HS-27A (cell line): ENCODE results near the gene NUP188.
"Not testable (repeated sequence)": the region's sequence is repeated elsewhere in the genome, so short reads cannot be mapped to it uniquely, and the experiment has no call there.

Source experiments
- DNase-seq: peaks from one replicate; pipeline ENCODE4 v3.0.0-alpha.2; 2012; ENCODE audit warnings: low read depth, missing footprints

Gene NUP188

DNA sequence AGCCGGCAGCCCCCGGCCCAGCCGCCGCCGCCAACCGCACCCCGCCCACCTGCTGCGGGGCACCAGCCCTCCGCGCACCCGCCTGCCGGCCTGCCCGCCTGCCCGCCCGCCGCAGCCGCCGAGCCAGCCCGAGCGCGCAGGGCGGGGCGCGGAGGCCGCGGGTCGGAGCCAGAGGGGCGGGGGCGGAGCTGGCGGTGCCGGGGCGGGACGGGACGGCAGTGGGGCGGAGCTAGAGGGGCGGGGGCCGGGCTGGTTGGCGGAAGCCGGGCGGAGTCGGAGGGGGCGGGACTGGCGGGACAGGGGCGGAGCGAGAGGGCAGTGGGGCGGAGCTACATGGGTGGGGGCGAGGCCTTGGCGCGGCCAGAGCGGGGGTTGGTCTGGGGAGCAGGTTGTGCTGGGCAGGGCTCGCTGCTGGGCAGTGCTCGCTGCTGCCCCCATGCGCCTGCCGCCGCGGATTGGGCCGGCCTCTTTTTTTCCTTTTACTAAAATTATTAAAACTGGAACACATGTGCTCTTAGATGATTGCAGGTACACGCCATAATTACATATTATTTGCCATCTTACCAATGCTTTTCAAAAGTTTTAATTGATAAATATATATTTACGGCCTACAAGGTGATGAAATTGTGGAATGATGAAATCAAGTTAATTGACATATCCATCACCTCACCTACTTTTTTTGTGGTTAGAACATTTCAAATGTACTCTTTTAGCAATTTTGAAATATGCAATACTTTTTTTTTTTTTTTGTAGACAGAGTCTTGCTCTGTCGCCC, 80.9 kb downstream of the NUP188 start, which contains the start of gene SH3GLB2:
TSS of gene SH3GLB2 (minus strand) at position 140 of the 775 bp plus-strand sequence. CDS start 177 bp downstream, outside the sequence.
- DNase-seq, result peak; percentile 66

DNA sequence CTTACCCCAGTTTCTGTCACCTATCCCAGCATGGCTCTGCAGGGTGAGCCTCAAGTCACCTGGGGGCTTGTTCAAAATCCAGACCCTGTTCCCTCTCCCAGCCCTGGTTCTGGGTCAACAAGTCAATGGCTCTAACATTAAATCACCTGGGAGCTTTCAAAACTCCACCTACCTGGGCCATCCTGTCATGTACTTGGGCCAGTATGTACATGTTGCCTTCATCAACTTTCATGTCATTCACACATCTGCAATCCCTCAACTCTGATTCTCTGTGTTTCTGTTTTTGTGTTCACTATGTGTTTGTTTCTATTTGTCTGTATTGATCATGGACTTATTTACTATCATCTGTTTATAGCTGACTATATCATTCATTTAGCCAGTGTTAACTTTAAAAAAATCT, 82.7 kb downstream of the NUP188 start:
- DNase-seq, result no peak

DNA sequence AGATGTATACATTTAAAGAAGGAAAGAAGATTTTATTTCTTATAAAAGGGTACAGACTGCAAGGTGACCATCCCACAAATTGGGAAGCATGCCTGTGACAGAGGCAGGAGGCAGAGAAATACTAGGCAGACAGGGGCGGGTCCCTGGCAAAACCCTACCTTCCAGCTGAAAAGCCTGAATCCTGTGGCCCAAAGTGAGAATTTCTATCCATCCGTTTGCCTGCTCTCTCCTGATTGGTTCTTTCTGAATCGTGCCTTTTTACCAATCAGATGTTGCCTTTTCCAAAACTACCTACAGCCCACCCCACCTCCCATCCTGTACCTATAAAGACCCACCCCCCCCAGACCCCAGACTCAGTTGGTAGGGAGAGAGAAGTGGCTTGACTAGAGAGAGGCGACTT, 84.0 kb downstream of the NUP188 start:
- no peak for DNase-seq

DNA sequence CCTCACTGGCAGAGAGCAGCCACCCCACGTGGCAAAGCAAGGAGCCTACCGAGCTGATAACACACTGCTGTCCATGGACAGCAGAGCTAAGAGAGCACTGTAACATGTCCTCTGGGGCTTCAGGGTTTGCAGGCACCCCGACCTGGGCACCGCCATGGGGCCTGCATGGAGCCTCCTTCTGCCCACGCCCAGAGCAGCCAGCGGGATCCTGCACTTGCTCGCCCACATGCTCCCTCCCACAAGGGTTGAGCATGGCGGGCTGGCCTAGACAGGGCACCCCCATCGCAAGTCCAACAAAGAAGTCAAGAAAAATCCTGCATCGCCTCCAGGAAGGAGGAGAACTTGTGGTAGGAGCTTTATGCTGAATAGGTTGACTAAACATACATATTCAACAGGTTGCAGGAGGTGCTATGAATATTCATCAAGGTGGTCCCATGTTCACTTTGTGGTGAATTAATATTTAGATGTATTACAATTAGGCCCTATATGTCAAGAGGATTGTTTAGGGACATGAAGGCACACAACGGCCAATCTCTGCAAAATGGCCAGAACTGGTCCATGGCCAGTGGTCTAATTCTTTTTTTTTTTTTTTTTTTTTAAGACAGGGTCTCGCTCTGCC, 85.2 kb downstream of the NUP188 start:
- no peak for DNase-seq

DNA sequence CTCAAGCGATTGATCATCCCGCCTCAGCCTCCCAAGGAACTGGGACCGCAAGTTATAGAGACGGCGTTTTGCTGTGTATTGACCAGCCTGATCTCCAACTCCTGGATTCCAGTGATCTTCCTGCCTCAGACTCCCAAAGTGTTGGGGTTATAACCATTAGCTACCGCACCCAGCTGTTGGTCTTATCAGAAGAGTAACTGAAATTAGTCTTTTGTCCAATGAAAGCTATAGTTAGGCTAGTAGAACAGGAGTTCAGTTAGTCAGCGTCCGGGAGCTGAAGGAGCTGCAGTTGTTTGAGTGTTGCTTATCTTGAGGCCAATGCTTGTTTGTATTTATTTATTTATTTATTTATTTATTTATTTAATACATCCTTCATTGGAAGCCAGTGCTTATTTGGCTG, 85.7 kb downstream of the NUP188 start:
- DNase-seq, result no peak

DNA sequence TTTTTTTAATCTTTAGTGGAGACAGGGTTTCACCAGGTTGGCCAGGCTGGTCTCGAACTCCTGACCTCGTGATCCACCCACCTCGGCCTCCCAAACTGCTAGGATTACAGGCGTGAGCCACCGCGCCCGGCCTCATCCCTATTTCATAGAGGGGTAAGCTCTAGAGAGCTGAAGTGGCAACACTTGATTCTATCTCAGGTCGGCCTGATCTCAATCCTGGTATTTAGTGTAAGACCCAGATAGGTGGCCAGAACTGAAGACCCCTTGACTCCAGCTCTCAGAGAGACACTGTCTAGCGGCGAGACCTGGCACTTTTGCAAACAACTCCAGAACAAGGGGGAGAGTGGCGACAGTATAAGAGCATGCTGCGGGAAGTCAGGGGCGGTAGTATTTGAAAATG, 88.3 kb downstream of the NUP188 start:
- DNase-seq, result not testable (repeated sequence)

DNA sequence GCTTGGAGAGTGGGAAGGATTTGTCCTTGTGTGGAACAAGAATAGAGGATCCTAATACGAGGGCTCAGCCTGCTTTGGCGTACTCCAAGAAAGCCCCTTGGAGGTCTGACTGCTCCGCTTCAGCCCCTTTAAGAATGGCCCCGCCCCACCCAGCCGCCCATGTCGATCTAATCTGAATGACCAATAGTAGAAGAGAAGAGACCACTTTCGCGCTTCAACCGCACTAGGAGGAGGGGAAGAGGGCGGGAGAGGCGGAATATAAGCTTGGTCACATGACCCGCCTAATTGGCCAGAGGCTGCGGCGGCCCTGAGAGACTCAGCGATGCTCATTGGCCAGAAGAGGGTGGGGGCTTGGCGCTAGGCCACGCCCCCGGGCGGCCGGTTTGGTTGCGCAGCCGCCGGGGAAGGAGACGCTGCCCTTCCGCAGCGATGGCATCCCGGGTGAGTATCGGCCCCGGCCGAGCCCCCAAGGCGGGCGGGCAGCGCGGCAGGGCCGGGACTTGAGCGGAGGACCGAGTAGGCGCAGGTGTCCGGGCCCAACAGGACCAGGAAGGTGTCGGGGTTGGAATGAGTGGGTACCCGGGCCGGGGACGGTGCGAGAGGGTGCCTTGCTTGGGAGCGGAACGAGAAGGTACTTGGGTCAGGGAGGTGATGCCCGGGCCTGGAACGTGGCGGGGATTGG, 88.9 kb downstream of the NUP188 start, which contains the start of gene MIGA2:
TSS of gene MIGA2 (plus strand) at position 386 of the 682 bp plus-strand sequence. CDS start 3,969 bp downstream, outside the sequence.
- DNase-seq, result peak; percentile 98

DNA sequence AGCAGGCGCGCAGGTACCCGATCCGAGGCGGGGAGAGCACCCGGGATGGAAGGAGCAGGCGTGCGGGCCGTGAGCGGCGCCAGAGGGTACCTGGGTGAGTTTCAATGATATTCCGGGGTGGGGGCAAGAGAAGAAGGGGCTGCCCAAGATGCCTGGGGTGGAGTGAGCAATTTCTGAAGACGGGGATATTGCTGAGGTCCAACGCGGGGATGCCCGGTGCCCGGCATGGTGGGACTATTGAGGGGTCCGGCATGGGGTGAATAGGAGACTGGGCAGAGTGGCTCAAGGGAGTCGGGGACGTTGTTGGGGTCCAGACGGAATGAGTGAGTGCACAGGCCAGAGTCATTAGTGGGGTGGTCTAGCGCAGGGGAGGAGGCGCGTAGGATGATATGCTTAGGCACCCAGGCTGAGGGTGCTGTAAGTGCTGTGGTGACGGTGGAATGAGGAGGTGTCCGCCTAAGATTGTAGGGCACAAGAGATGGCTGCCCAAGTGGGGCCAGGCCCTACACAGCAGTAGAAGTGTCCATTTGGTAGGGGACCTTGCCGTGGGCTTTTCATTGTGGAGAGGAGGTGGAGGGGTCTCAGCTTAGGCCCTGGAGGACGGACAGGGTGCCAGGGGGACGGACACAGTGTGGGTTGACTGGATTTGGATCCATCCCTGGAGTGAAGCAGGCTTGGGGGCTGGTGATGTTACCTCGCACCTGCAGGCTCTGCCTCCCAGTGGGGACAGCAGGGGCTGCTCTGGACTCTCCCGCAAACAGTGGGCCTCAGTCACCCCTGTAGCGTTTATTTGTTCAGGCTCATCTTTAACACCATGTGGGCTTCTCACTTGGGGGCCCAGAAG, 89.6 kb downstream of the NUP188 start:
- no peak for DNase-seq

DNA sequence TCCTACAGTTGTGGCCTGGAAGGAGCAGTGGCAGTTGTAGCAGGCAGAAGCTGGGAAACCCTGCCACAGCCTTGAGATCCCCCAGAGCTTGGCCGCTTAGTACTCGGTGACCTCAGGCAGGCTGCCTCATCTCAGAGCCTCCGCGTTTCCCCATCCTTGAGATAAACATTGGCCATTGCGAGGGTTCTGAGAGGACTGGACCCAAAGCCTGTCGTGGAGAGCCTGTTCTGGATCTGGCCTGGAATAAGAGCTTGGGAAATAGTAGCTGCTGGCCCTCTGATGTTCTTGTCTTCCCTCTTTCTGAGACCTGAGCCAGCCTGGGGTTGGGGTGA, 90.2 kb downstream of the NUP188 start:
- DNase-seq, result no peak

DNA sequence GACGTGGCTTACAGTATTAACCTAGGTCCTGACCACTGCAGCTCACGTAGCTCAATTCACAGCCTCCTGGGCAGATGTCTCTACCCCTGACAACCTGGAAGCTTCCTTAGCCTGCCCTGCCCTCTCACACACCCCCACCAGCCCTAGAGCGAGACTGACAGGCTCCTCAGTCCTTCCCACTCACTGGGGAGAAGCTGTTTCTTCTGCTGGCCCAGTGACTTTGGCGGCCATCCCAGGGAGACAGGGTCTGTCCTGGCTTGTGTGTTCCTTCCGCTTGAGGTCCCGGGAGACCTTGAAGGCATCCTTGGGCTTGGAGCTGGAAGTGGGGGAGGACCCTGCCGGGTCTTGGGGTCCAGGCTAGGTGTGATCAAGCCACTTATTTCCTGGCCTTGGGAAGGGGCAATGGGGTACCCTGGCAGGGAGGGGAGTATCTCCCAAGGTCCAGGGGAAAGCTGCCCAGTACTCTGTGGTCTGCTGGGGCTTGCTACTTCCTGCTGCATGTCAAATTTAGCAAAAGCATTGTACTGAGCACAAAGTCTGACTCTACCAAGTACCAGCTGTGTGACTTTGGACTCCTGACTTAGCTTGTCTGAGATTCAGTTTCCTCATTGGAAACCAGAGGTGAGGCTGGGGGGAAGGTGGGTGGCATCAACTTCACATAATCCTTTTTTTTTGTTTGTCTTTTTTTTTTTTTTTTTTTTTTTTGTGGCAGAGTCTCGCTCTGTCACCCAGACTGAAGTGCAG, 90.8 kb downstream of the NUP188 start:
- DNase-seq, result no peak

DNA sequence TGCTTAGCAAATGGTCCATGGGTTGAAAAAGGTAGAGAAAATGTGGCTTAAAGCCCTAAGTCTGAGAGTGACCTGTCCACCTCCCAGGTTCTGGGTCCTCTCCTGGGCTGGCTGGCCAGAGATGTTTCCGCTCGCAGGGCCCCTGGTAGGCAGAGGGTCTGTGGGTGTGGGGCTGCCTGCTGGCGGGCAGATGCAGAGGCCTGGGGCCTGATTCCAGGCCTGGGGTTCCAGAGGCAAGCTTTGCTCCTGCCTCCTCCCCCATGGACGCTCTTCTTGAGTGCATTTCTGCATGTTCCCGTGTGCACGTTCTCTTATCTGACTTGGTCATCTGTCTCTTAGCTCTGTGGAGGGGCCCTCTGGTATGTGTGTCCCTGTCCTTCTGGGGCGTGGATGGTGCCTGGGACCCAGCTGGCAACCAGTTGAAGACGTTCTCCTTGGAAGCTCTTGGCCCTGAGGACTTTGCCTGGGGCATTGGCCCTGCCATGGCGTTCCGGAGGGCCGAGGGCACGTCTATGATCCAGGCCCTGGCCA, 92.7 kb downstream of the NUP188 start:
- DNase-seq, result no peak

DNA sequence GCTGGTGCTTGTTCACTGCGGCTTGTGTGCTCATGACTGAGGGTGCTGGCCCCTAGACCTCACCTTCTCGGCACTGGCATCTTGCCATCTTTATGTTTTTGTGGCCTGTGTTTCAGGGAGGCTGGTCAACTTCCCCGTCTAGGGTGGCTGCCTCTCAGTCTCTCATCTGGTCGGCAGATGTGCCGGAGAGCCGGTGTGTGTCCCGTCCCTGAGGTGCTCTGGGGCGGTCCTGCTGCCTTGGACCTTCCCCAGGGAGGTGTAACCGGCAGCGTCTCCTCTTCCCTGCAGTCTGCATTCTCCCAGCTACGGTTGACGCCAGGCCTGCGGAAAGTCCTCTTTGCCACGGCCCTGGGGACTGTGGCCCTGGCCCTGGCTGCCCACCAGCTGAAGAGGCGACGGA, 94.5 kb downstream of the NUP188 start:
- DNase-seq, result no peak

DNA sequence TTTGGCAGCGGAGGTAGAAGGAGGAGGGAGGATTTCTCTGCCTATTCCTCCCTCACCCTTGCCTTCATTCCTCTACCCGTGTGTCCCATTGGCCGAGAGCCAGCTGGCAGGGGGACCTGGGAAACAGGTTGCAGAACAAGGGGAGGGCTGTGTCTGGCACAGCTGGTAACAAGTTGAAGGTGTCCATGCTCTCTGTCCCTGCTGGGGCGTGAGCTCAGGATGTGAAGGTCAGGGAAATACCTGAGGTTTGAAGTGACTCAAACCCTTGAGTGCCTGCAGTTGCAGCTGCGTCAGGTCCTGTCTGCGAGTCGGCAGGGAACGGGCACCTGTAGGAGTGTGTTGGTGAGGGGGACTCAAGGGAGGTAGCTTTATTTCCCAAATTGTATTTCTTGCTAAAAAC, 105.1 kb downstream of the NUP188 start:
- DNase-seq, result no peak

DNA sequence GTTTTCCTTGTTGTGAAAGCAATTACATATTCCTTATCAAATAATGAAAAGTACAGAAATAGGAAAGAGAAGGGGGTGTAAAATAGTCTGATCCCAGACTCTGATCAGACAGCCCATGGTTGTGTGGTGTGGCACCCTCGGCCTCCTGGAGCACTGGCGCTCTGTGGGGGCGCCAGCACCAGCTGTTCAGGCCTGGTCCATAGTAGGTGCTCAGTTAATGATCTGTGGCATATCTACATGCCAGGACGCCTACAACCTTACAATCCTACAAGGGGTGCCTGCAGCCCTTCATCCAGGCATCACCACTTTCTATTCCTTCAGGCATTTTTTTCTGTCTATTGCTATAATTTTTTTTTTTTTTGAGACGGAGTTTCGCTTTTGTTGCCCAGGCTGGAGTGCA, 105.5 kb downstream of the NUP188 start:
- no peak for DNase-seq

DNA sequence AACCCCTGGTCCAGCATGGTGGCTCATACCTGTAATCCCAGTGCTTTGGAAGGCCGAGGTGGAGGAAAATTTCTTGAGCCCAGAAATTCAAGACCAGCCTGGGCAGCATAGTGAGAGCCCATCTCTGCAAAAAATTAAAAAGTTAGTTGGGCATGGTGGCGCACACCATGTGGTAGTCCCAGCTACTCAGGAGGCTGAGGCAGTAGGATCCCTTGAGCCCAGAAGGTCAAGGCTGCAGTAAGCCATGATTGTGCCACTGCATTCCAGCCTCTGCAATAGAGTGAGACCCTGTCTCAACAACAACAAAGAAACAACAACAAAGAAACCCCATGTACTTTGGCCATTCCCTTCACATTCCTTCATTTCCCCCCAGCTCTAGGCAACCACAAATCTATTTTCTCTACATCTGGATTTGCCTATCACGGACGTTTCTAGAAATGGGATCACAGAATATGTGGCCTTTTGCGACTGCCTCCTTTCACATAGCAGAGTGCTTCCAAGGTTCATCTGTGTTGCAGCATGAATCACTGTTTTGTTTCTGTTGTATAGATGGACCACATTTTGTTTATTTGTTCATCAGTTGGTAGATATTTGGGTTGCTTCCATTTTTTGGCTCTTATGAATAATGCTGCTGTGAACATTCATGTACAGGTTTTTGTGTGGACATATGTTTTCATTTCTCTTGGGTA, 106.8 kb downstream of the NUP188 start:
- DNase-seq, result no peak
